ENCODE results near the gene PLA2G5.
"Not testable (repeated sequence)": the region's sequence is repeated elsewhere in the genome, so short reads cannot be mapped to it uniquely, and the experiment has no call there.

PLA2G5 gene

GRCh38 chr1:20123722-20124455 lies 53.9 kb downstream of the PLA2G5 start:
- no peak for DNase-seq

GRCh38 chr1:20124456-20125057 lies 54.6 kb downstream of the PLA2G5 start:
- no peak for DNase-seq

- no peak for DNase-seq
These were observed 55.1 kb downstream of the PLA2G5 start for GRCh38 chr1:20125100-20125499.

DNA sequence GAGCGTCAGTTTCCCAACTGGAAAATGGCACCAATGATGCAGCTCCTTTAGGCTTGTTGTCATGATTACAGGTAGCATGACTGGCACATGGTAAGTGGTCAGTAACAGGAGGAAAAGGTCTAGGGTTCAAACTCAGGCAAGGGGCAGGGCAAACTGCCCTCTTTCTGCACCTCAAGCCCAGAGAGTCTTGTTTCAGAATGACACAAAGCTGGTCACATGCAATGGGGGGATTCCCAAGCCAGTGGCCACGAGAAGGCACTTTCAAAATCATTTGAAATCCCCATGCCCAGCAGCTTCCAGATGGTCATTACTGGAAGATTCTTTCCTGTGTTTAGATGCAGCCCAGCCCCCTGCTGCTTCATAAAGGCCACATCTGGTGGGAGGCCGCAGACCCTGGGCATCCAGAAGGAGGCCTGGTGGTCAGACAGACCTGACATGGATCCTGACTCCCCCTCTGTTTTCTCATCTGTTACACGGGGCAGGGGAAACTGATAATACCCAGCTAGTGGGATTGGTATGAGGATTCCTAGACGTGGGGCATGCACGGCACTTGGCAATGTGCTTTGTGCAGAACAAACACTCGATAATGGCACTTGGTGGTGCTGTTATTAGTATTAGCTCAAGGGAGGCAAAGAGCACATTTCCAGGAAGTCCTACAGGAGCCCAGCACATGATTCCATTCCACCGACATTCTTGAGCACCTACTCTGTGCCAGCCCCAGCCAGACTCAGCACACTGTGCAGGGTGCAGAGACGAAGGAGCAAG lies 56.2 kb downstream of the PLA2G5 start:
- DNase-seq: no peak

GRCh38 chr1:20126806-20127440 lies 56.9 kb downstream of the PLA2G5 start:
- DNase-seq: no peak

GRCh38 chr1:20130518-20130917 lies 60.5 kb downstream of the PLA2G5 start:
- DNase-seq: not testable (repeated sequence)

DNA sequence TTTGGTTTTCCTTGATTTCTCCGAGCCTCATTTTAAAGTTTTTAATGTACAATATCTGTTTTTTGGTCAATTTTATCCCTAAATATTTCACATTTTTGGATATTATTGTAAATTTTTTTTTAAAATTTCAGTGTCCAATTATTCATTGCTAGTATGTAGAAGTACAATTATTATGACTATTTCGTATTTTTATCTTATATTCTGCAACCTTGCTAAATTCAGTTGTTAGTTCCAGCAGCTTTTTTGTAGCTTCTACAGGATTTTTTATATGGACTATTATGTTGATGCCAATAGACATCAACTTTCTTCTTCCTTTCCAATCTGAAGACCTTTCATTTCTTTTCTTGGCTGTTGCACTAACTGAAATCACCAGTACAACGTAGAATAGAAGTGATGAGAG lies 65.0 kb downstream of the PLA2G5 start:
- no peak for DNase-seq

DNA sequence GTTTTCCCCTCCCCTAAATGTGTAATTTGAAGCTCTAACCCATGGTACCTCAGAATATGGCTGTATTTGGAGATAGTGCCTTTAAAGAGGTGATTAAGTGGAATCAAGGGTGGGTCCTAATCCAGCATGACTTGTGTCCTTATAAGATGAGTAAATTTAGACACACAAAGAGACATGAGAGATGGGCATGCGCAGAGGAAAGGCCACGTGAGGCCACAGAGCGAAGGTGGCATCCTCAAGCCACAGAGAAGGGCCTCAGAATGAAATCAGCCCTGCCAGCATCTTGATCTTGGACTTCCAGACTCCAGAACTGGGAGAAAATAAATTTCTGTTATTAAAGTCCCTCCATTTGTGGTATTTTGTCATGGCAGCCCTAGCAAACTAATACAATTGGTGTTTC lies 66.3 kb downstream of the PLA2G5 start:
- no peak for DNase-seq

DNA sequence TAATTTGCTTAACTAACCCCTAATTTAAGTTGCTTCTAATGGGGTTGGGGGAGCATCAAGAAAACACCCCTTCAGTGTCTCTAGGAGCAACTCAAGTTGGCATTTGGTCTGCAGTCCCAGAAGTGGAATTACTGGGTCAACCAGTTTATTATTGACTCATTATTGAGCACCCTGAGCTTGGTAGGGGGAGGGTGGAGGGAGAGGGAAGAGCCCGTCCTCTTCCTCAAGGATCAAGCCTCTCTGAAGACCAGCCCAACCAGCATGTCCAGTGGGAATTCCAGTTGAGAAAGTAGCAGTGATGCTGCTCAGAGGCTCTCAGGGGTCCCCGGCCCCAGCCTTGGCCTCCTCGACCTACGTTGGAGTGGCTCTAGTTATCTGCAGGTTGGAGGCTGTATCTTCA lies 67.1 kb downstream of the PLA2G5 start:
- no peak for DNase-seq

- DNase-seq: no peak
These were observed 67.6 kb downstream of the PLA2G5 start for GRCh38 chr1:20137604-20138003.

GRCh38 chr1:20138346-20138745 lies 68.4 kb downstream of the PLA2G5 start:
- DNase-seq: no peak

DNA sequence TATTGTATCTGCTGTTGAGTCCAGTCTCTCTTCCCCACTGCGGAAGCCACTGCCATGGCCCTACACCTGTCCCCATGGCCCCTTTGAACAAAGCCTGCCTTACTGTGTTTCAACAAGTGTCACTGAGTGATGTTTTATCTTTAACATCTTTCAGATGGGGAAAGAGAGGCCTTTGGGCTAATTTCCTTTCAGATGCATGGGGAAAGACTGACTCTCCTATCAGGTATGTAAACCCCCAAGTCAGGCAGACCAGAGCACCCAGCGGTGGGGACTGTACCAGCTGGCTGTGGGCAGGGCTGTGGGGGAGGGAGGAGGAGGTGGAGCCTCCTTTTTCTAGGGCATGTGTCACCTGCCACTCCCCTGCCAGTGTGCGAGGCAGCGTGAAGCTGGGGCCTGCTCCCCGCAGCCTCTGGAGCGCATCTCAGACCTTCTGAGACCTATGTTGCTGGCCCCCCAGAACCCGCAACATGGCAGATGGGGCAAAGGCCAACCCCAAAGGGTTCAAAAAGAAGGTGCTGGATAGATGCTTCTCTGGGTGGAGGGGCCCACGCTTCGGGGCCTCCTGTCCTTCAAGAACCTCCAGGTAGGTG lies 69.1 kb downstream of the PLA2G5 start, which contains the start of gene PLA2G2F:
Gene PLA2G2F, plus strand, starts transcription at position 363 of the 590 bp plus-strand sequence. Its CDS starts 105 bp downstream, at position 468.
- no peak for DNase-seq

- DNase-seq: no peak
These were observed 70.0 kb downstream of the PLA2G5 start for GRCh38 chr1:20139776-20140612.

DNA sequence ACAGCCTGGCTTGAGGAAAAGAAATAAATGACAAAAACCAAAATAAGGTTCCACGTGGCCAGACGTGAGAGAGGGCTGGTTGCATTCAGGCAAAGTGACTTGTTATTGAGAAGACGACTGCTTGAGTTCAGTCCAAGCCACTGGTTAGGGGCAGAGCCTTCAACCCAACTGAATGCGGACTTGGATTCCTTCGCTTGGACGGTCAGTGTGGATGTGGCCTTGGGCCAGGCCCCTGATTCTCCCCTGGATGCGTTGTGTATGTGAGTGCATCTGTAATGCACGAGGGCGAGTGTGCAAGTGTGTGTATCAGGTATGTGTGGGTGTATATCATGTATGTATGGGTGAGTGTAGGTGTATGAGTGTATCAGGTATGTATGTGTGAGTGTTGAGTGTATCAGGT lies 71.0 kb downstream of the PLA2G5 start:
- no peak for DNase-seq

DNA sequence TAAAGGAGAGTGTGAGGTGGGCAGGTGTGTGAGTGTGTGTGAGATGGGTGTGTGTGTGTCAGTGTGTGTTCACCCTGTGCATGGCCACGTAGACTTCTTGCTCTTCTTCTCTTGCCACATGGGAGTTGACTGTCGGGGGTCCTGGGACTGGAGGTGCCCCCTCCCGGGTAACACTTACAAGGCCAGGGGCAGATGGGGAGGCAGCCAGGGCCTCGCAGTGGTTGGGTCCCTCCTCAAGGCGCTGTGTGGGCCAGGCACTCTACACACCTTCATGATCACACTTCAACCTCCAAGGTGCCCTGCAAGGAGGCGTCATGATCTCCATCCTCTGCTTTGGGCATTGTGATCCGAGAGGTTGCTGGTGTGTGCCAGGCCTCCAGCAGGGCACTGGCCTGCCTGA lies 71.5 kb downstream of the PLA2G5 start:
- DNase-seq: no peak

All from CD4-positive, alpha-beta T cell treated with Interleukin-15 for 1 hour (primary cell).